GM18519 (cell line): ENCODE results near the gene CLDN14.
"Not testable (repeated sequence)": the region's sequence is repeated elsewhere in the genome, so short reads cannot be mapped to it uniquely, and the experiment has no call there.

Experiments
- ATAC-seq: cut with Tn5 transposase; IDR thresholded peaks from one replicate; pipeline ENCODE4 v1.9.1; 2021; ENCODE audit warnings: mild to moderate bottlenecking, moderate library complexity; ENCODE audit not compliant: unreplicated experiment, low FRiP score

Gene CLDN14

GRCh38 chr21:36476541-36476940 lies 3.4 kb downstream of the CLDN14 start:
- not testable (repeated sequence) for ATAC-seq

DNA sequence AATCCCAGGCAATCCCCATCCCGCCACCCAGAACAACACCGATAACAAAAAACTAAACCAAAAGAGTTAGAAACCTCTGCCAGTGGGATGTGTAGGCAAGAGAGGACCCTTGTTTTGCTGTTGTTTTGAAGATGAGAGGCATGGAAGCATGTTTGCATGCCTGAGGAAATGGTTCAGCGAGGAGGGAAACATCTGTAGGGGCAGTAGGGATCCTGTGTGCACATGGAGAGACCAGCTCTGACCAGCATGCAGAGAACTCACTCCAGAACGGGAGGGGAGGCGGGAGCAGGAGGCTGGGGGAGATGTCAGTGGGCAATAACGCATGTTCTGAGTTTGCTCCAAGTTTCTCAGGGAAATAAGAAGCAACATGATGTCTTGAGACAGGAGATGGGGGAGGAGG lies 5.3 kb downstream of the CLDN14 start:
- no peak for ATAC-seq

DNA sequence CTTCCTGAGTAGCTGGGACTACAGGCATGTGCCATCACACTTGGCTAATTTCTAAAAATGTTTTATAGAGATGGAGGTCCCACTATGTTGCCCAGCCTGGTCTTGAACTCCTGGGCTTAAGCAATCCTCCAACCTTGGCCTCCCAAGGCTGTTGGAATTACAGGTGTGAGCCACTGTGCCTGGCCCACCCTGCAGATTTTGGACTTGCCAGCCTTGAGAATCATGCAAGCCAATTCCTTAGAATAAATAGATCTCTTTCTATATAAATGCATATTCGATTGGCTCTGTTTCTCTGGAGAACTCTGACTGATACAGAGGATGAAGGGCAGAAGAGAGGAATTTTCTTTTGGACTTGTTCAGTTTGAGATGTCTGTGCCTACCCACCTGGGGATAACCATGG lies 6.7 kb downstream of the CLDN14 start:
- ATAC-seq, result no peak

DNA sequence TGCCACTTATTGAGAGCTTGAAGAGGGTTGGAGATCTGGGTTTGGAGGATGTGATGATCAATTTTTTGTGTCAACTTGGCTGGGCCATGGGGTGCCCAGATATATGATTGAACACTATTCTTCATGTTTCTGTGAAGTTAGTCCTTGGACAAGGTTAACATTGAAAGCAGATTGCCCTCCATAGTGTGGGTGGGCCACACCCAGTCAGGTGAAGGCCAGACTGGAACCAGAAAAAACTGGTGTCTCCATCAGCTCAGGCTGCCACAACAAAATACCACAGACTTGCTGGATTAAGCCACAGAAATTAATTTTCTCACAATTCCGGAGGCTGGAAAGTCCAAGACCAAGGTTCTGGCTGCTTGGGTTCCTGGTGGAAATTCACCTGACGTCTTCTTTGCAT lies 7.5 kb downstream of the CLDN14 start:
- no peak for ATAC-seq

DNA sequence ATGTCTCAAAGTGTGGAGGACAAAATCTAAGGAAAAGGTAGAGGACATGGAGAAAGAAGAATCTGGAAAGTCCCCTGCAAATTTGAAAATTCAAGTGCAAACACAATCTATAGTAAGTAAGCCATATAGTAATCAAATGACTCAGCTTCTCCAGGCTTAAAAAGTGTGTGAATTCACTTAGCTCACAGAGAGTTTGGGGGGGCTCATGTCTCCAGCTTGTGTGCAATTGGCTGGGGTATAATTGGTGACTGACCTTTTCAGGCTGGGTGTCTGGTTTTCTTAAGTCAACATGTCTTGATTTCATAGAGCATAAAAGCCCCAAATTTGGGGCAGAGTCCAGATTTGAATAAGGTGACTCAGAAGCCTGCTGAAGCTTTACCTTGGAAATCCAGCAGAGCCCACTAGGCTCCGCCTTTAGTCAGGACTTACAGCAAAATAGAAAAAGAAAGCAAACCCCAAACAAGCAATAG lies 8.6 kb downstream of the CLDN14 start:
- ATAC-seq, result peak; percentile 56

- ATAC-seq, result no peak
Measured at GRCh38 chr21:36470294-36470693, 9.6 kb downstream of the CLDN14 start.

DNA sequence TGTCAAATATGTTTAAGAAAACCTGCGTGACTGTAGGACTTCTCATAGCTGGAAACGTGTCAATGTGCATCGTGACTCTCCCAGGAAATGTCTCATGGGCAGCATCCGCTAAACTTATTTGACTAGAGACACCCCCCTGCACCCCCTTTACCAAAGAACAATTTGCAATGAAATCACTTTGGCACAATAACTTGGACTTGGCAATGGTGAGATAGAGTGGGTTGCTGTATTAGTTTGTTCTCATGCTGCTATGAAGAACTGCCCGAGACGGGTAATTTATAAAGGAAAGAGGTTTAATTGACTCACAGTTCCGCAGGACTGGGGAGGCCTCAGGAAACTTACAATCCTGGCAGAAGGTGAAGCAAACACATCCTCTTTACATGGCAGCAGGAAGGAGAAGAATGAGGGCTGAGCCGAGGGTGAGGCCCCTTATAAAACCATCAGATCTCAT lies 13.8 kb downstream of the CLDN14 start:
- ATAC-seq, result no peak

- ATAC-seq, result no peak
Measured at GRCh38 chr21:36465478-36465877, 14.4 kb downstream of the CLDN14 start.

- ATAC-seq, result no peak
Measured at GRCh38 chr21:36464590-36464989, 15.3 kb downstream of the CLDN14 start.

GRCh38 chr21:36463991-36464390 lies 15.9 kb downstream of the CLDN14 start:
- ATAC-seq, result no peak

GRCh38 chr21:36463204-36463603 lies 16.7 kb downstream of the CLDN14 start:
- no peak for ATAC-seq

- ATAC-seq, result no peak
Measured at GRCh38 chr21:36461918-36462486, 17.9 kb downstream of the CLDN14 start.

GRCh38 chr21:36461277-36461917 lies 18.5 kb downstream of the CLDN14 start:
- no peak for ATAC-seq

GRCh38 chr21:36460866-36461265 lies 19.1 kb downstream of the CLDN14 start:
- ATAC-seq, result no peak

GRCh38 chr21:36459098-36459497 lies 20.8 kb downstream of the CLDN14 start:
- no peak for ATAC-seq

- ATAC-seq, result no peak
Measured at GRCh38 chr21:36456729-36457414, 23.1 kb downstream of the CLDN14 start.

- no peak for ATAC-seq
Measured at GRCh38 chr21:36454706-36455105, 25.2 kb downstream of the CLDN14 start.

DNA sequence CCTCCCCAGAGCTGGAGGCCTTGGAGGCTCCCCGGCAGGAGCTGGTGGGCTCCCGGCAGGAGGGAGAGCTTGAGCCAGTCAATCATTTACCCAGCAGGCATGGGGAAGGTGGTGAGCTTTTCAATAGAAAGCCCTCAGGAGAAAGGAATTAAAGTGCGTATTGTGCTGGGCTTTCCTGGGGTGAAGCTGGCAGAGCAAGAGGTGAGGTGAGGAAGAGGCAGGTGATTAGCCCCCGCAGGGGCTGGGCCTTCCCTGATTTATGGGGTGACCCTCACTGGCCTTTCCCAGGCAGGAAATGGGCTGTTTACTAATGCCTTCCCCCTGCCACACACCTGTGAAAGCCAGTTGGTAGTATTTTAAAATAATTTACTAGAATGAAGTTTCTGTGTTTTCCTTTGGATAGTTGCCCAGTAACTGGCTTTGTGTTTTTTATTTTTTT lies 25.8 kb downstream of the CLDN14 start:
- no peak for ATAC-seq

GRCh38 chr21:36452281-36452825 lies 27.6 kb downstream of the CLDN14 start:
- no peak for ATAC-seq

DNA sequence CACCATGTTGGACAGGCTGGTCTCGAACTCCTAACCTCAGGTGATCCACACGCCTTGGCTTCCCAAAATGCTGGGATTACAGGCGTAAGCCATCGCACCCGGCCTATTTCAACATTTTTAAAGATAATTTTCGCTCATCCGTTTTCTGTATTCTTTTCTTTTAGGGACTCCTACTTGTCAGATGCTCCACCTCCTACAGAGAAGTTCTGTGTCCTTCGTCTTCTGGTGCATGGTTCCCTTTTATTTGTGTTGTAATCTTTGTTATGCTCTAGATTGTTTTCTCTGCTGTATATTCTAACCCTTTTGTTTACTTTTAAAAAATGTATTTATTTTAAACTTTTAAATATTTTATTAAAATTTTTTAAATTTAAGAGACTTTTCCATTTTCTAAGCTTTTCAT lies 28.4 kb downstream of the CLDN14 start:
- ATAC-seq, result no peak

GRCh38 chr21:36450511-36450910 lies 29.4 kb downstream of the CLDN14 start:
- ATAC-seq, result no peak
